ENCODE results near the gene LIF. TPM values are rescaled to one million over a fixed set of nuclear protein-coding genes. Genes with fewer than 3 reads are reported as not detected.

Gene LIF
- total RNA-seq, 1 experiment from 2014 or later = 75.4 TPM

GRCh38 chr22:30246814-30247376 is 336 bp upstream of the LIF start:
- peak overlapping the region; percentile 96 for H3K4me2 ChIP-seq (ENCODE audit: low read length)
- H3K9me2 ChIP-seq (ENCODE audit: insufficient read depth) = no peaks in the 10 kb centered on the region
- H4K20me1 ChIP-seq (ENCODE audit: insufficient read depth) = no peaks in the 10 kb centered on the region
- ChIA-PET RAD21 (ENCODE audit: low non-redundant PET in 1 of 2, low total read pairs in 2 of 2, uncharacterized antibody in 2 of 2, unreplicated experiment in 2 of 2) (no interaction called here), CTCF (no interaction called here), POLR2A (interaction anchor here (0.6 to 0.7 kb wide), 3 partner anchors 43 to 493 kb away, joined by 3 to 9 read pairs (median 5); no protein-coding TSS in a partner anchor)
- intact Hi-C loops (cut with micrococcal nuclease) = no loop called here
- DNase-seq (ENCODE audit: low read depth, low spot score) (no peak), ATAC-seq (peak; percentile 13; the same call in 1 of the 2 replicates)
- TSS peak; percentile 58 for BruUV-seq (replicated peaks)
- no peaks in the 10 kb centered on the region for H3K27me3 ChIP-seq (ENCODE audit: insufficient read depth, low read length)
- H3K9me3 ChIP-seq (ENCODE audit: control insufficient read depth in 1 of 2, insufficient read depth in 1 of 2, low read depth in 1 of 2, low read length in 2 of 2) = no peaks in the 10 kb centered on the region
- H3K36me3 ChIP-seq (ENCODE audit: control insufficient read depth in 1 of 2, insufficient read depth in 2 of 2, low read length in 2 of 2) = peaks cover 4 to 30% of the 10 kb centered on the region in 2 experiments; a peak in 3 of 4 replicates
- peak; percentile 50; the same call in 1 of the 2 replicates for TF ChIP-seq POLR2AphosphoS5 (IDR thresholded peaks at IDR 0.05; ENCODE audit: low read depth, low read length)
- no peak for TF ChIP-seq POLR2A (IDR thresholded peaks at IDR 0.05; ENCODE audit: borderline replicate concordance, extremely low read depth, insufficient read depth, insufficient read length)
- TF ChIP-seq EZH2 (IDR thresholded peaks at IDR 0.05) = no peak
- H3K4me1 ChIP-seq (ENCODE audit: control insufficient read depth in 1 of 2, insufficient read depth in 2 of 2, low read length in 2 of 2) = peaks cover 52 to 100% of the 10 kb centered on the region in 2 experiments
- peak overlapping the region; percentile 11 to 36; a peak in 3 of 4 replicates for H3K4me3 ChIP-seq (replicated peaks in 1 of 2; ENCODE audit: low read depth in 1 of 2, low read length in 2 of 2)
- peaks cover 86% of the 10 kb centered on the region for H3K79me2 ChIP-seq (ENCODE audit: insufficient read depth, low read length)
- peak overlapping the region; percentile 85 for H3K27ac ChIP-seq (ENCODE audit: low read depth, low read length)
- no peak overlapping the region for H2AFZ ChIP-seq (ENCODE audit: low read depth, low read length, poor library complexity, severe bottlenecking)
- peak overlapping the region; percentile 84 for H3K9ac ChIP-seq (ENCODE audit: low read length)

- H3K4me3 ChIP-seq (replicated peaks in 1 of 2; ENCODE audit: low read depth in 1 of 2, low read length in 2 of 2) = peak overlapping the region; percentile 30 to 36; a peak in 3 of 4 replicates
- no peaks in the 10 kb centered on the region for H3K9me2 ChIP-seq (ENCODE audit: insufficient read depth)
- H3K9ac ChIP-seq (ENCODE audit: low read length) = peak overlapping the region; percentile 84
- H3K4me1 ChIP-seq (ENCODE audit: control insufficient read depth in 1 of 2, insufficient read depth in 2 of 2, low read length in 2 of 2) = peaks cover 47 to 100% of the 10 kb centered on the region in 2 experiments
- BruUV-seq (replicated peaks) = TSS peak; percentile 34
- peak overlapping the region; percentile 96 for H3K4me2 ChIP-seq (ENCODE audit: low read length)
- ATAC-seq = no peak
- peaks cover 4 to 35% of the 10 kb centered on the region in 2 experiments; a peak in 3 of 4 replicates for H3K36me3 ChIP-seq (ENCODE audit: control insufficient read depth in 1 of 2, insufficient read depth in 2 of 2, low read length in 2 of 2)
- ChIA-PET POLR2A (no interaction called here), CTCF (no interaction called here), RAD21 (ENCODE audit: low non-redundant PET in 1 of 2, low total read pairs in 2 of 2, uncharacterized antibody in 2 of 2, unreplicated experiment in 2 of 2) (no interaction called here)
- intact Hi-C loops (cut with micrococcal nuclease) = no loop called here
- no peak overlapping the region for H2AFZ ChIP-seq (ENCODE audit: low read depth, low read length, poor library complexity, severe bottlenecking)
- H4K20me1 ChIP-seq (ENCODE audit: insufficient read depth) = no peaks in the 10 kb centered on the region
- no peaks in the 10 kb centered on the region for H3K9me3 ChIP-seq (ENCODE audit: control insufficient read depth in 1 of 2, insufficient read depth in 1 of 2, low read depth in 1 of 2, low read length in 2 of 2)
- no peaks in the 10 kb centered on the region for H3K27me3 ChIP-seq (ENCODE audit: insufficient read depth, low read length)
- H3K27ac ChIP-seq (ENCODE audit: low read depth, low read length) = peak overlapping the region; percentile 85
- H3K79me2 ChIP-seq (ENCODE audit: insufficient read depth, low read length) = peaks cover 71% of the 10 kb centered on the region
- DNase-seq (ENCODE audit: low read depth, low spot score) = no peak
- TF ChIP-seq POLR2A (IDR thresholded peaks at IDR 0.05; ENCODE audit: borderline replicate concordance, extremely low read depth, insufficient read depth, insufficient read length) (no peak), POLR2AphosphoS5 (IDR thresholded peaks at IDR 0.05; ENCODE audit: low read depth, low read length) (0 out of 2 replicates have a peak, but pooled peaks have one; percentile 4)
Observed at GRCh38 chr22:30245181-30245984, 1.2 kb downstream of the LIF start.
